ENCODE data around the gene POLR3A.

The POLR3A gene

DNA sequence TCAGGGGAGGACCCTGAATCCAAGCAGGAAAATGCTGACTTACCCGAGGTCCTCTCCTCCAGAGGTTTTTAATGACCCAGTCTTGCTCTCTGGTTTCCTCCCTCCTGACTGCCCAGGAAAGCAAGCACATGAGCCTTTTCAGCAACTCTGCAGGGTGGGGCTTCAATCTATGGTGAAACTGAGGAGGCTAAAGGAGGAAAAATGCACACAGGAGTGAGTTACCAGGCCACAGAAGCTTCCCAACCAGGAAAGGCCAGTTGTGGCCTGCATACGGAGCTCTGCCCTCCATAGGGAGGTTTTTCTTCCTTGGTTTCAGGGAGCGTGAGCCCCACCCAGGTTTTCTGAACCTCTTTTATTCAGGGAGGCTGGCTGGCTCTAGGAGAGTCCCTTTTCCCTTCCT, 88.7 kb downstream of the POLR3A start:
- no peak for DNase-seq

GRCh38 chr10:77940225-77940624, 89.1 kb downstream of the POLR3A start:
- no peak for DNase-seq

GRCh38 chr10:77939561-77940001, 89.7 kb downstream of the POLR3A start:
- DNase-seq = peak; percentile 38

GRCh38 chr10:77936697-77937567, 92.4 kb downstream of the POLR3A start:
- DNase-seq = no peak

- no peak for DNase-seq
Observed at GRCh38 chr10:77932016-77932715, 97.1 kb downstream of the POLR3A start.

DNA sequence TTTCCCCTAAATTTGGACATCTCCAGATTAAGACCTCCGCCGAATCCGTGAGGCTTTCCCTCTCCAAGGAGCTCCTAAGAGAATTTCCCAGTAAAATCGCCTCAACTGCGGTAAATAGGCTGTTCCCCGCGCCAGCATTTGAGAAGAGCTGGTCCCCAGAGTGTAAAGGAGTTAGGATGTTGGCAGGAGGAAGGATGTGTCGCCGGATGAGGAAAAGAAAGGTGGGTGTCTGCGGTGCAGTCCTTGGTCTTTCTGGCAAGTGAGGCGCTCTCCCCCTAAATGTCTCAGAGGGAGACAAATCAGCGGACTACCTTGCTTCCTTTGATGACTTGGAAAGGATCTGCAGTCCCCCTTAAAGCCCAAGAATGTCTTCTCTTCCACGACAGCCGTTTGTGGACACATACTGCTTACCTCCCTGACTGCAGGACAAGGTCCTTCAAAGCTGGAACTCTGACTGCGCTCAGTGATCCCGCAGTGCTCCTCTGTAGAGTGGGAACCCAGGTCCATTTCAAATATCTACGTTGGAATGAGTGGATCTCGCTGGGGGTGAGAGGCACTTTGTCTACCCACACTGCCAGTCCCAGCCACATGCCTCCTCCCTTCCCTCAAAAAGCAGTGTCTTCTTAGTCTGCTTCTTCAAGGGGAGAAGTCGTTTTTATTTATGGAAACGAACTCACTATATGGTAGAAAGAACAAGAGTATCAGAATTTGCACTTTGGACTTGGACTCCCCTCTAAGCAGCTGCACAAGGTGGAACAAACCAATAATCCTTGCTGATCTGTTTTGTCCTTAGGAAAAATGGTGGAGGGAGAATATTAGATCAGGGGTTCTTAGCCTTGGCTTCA, 101.7 kb downstream of the POLR3A start:
- DNase-seq = no peak

DNA sequence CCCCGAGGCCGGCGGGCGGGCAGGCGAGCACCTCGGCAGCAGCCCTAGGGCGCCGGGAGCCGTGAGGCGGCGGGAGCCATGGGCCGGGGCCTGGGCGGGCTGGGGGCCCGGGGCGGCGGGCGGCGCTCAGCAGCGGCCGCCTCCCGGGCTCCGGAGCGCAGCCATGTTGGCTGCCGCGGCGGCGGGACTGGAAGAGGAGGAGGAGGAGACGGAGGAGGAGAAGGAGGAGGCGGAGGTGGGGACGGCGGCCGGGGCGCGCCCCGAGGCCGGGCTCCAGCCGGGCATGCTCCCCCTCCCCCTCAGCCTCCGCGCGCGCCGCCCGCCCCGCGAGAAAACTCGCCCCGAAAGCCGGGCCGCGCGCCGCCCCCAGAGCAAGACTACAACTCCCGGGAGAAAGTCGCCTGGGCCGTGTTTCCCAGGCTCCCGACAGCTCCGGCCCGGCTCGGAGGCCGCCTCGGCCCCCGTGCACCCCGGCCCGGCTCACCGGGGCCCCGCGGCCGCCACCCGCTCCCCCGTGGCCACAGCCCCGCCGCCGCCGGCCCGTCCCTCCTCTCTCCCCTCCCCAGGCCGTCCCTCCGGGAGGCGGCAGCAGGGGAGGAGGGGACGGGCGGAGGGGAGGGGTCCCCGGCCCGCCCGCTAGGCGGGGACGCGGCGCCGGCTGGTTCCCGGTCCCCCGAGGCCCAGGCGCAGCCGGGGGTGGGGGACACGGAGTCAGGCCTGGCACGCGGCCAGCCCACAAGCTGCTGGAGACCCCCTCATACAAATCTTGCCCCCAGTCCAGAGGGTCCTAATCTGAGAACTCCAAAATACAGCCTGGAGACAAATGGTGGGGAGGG, 102.5 kb downstream of the POLR3A start, which contains the start of gene DLG5:
Gene DLG5, minus strand, starts transcription at position 190 of the 836 bp plus-strand sequence. CDS start 235 bp downstream, outside the sequence.
- no peak for DNase-seq

DNA sequence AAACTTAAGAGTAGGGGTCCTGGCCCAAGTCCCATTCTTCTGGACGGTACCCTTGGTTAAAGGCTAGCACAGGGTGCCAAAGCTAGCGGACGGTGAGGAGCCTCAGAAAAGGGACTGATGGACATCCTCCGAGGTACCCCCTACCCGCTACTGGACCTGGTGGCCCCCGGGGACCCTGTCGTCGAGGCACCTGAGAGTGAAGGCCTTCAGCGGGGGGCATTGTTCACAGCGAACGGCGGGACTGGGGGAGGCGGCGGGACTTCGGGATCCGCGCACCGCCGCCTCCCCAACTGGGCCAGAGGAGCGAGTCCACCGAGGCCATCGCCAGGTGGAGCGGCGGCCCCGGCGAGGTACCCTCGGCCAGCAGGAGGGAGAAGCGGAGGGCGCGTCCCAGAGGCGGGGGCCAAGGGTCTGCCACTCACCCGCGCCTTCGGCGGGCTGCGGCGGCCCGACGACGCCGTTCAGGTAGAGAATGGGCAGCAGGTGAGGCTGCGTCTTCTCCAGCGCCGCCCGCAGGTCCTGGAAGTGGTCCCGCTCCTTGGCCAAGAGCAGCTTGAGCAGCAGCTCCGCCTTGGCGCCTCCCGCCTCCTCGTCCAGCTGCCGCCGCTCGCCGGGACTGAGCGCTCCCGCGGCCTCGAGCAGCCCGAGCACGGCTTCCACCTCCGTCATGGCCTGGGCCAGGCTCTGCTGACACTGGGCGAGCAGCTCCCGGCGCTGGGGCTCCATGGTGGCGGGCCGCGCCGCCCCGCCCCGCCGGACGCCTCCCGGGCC, 103.3 kb downstream of the POLR3A start:
- no peak for DNase-seq

- no peak for DNase-seq
Observed at GRCh38 chr10:77925410-77925794, 103.9 kb downstream of the POLR3A start.

DNA sequence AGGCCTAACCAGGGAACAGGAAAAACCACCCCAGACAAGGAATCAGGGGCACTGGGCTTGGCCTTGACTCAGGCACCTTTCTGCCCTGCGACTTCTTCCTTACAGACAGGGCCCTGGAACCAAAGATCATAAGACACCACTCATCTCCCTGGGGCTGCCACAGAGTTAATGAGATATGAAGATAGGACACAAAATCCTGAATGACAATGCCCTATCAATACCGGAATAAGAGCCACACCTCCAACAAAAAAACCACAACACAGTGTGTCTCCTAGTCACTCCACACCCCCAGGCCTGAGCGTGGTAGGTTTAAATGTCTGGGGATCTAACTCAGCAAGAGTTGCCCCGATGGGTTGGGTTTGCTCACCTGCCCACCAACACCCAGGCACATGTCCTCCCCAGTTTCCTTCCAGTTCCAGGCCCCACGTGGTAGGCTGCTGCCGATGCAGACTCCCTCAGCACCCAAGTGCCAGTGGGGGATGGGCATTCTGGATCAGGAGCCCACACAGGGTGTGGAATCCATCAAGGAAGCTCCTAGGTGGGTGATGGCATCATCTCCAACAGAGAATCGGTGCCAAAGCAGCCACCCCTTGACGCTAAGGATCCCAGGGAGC, 106.6 kb downstream of the POLR3A start:
- DNase-seq = no peak

DNA sequence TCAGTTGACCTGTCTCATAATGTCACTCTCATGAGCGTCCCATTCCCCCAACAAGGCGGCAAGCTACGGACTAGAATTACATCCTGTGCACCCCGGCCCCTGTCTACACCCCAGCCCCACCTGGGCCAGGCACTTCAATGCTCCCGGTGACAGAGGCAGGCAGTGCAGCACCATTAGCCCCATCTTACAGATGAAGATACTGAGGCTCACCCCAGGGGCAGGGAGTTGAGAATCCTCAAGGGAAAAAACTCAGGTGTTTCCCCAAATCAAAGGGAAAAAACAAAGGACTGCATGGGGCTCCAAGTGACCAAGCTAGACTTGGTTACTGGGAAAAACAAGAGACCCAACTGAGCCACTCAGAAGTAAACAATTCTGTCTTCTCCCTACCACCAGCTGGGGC, 107.3 kb downstream of the POLR3A start:
- DNase-seq = no peak

GRCh38 chr10:77921395-77921794, 107.9 kb downstream of the POLR3A start:
- DNase-seq = no peak

GRCh38 chr10:77920495-77920894, 108.8 kb downstream of the POLR3A start:
- DNase-seq = no peak

- DNase-seq = no peak
Observed at GRCh38 chr10:77919713-77920108, 109.6 kb downstream of the POLR3A start.

Data from COR-L47 (cell line).